IMR-90 (cell line): ENCODE measurements around the gene HOXC12. TPM values are rescaled to one million over a fixed set of nuclear protein-coding genes. Genes with fewer than 3 reads are reported as not detected.

Experiments
- ATAC-seq: fragments of 200-7000 bp; cut with Tn5 transposase; 2 replicates; pipeline ENCODE4 v1.9.1; 2020; ENCODE audit warnings: low read depth, mild to moderate bottlenecking, moderate library complexity
- BruUV-seq: library from RNA; stranded (reverse); fragments of 400-500 nt; replicated peaks from 2 replicates; lab custom pipeline; 2021; lab: Mats Ljungman, UMichigan
- CTCF ChIA-PET: fragments of 300-600 bp; formaldehyde crosslinking; extraction: SDS; loops from one replicate; lab custom pipeline; 2021; ENCODE audit warnings: antibody characterized with exemption; lab: Yijun Ruan, JAX
- POLR2A ChIA-PET: fragments of 300-600 bp; sonication (Branson Sonifier 250); formaldehyde crosslinking; loops from one replicate; lab custom pipeline; 2022; ENCODE audit warnings: antibody characterized with exemption; ENCODE audit not compliant: unreplicated experiment; lab: Charles Lee
- DNase-seq: peaks from one replicate; pipeline ENCODE4 v3.0.0; 2013
- H2AFZ ChIP-seq: replicated peaks from 2 replicates; pipeline ENCODE3; 2013; ENCODE audit warnings: low read length, mild to moderate bottlenecking; ENCODE audit not compliant: poor library complexity
- H2AK5ac ChIP-seq: 2 replicates; pipeline ENCODE4 v1.6.1; 2013; ENCODE audit warnings: low read depth, low read length, inconsistent platforms
- H2AK9ac ChIP-seq: replicated peaks from 2 replicates; pipeline ENCODE3; 2013; ENCODE audit warnings: mild to moderate bottlenecking, low read depth, low read length, moderate library complexity; ENCODE audit not compliant: poor library complexity
- H2BK120ac ChIP-seq: 2 replicates; pipeline ENCODE4 v1.6.1; 2013; ENCODE audit warnings: low read depth, low read length, inconsistent platforms
- H2BK15ac ChIP-seq: 3 replicates; pipeline ENCODE4 v1.6.1; 2013; ENCODE audit warnings: low read depth, low read length, inconsistent platforms
- H2BK20ac ChIP-seq: 2 replicates; pipeline ENCODE4 v1.6.1; 2013; ENCODE audit warnings: low read depth, mild to moderate bottlenecking, inconsistent platforms, low read length, moderate library complexity
- H2BK5ac ChIP-seq: 2 replicates; pipeline ENCODE4 v1.6.1; 2013; ENCODE audit warnings: mild to moderate bottlenecking, low read depth, low read length, inconsistent platforms; ENCODE audit not compliant: poor library complexity, severe bottlenecking
- H3K14ac ChIP-seq: replicated peaks from 2 replicates; pipeline ENCODE4 v1.6.1; 2013; ENCODE audit warnings: low read depth, low read length, inconsistent platforms
- H3K18ac ChIP-seq: 2 replicates; pipeline ENCODE4 v1.6.1; 2013; ENCODE audit warnings: low read depth, low read length, control low read depth
- H3K23ac ChIP-seq: 2 replicates; pipeline ENCODE4 v1.6.1; 2013; ENCODE audit warnings: low read depth, low read length, inconsistent platforms
- H3K27ac ChIP-seq: 2 replicates; pipeline ENCODE4 v1.5.1; 2013; ENCODE audit warnings: mild to moderate bottlenecking, control low read depth, low read length; ENCODE audit not compliant: insufficient read depth
- H3K27me3 ChIP-seq: 2 replicates; pipeline ENCODE4 v1.6.1; 2013; ENCODE audit warnings: low read length; ENCODE audit not compliant: control insufficient read depth, insufficient read depth
- H3K36me3 ChIP-seq: 2 replicates; pipeline ENCODE4 v1.6.1; 2013; ENCODE audit warnings: low read length, mixed read lengths; ENCODE audit not compliant: control insufficient read depth, insufficient read depth
- H3K4ac ChIP-seq: 2 replicates; pipeline ENCODE4 v1.6.1; 2013; ENCODE audit warnings: low read depth, low read length, inconsistent platforms
- H3K4me1 ChIP-seq: 2 replicates; pipeline ENCODE4 v1.6.1; 2013; ENCODE audit warnings: low read length, mixed read lengths; ENCODE audit not compliant: control insufficient read depth, insufficient read depth
- H3K4me2 ChIP-seq: 2 replicates; pipeline ENCODE4 v1.6.1; 2013; ENCODE audit warnings: low read depth, mild to moderate bottlenecking, control low read depth, low read length, moderate library complexity
- H3K4me3 ChIP-seq: 2 replicates; pipeline ENCODE4 v1.5.1; 2013; ENCODE audit warnings: low read depth, mild to moderate bottlenecking, control low read depth, low read length, moderate library complexity; ENCODE audit not compliant: insufficient read depth
- H3K56ac ChIP-seq: 2 replicates; pipeline ENCODE4 v1.6.1; 2013; ENCODE audit warnings: low read length, inconsistent platforms; ENCODE audit not compliant: insufficient read depth; ENCODE audit errors: extremely low read depth
- H3K79me1 ChIP-seq, 2 experiments: 2 replicates each; pipeline ENCODE4 v1.6.1; 2013; ENCODE audit warnings: low read length in 2 of 2, inconsistent platforms in 1 of 2, low read depth in 1 of 2
- H3K9ac ChIP-seq: 2 replicates; pipeline ENCODE4 v1.6.1; 2013; ENCODE audit warnings: low read depth, low read length, control low read depth
- H3K9me1 ChIP-seq: 2 replicates; pipeline ENCODE4 v1.6.1; 2013; ENCODE audit warnings: low read length, inconsistent platforms; ENCODE audit not compliant: insufficient read depth
- H3K9me3 ChIP-seq: 2 replicates; pipeline ENCODE4 v1.6.1; 2013; ENCODE audit warnings: low read length; ENCODE audit not compliant: control insufficient read depth, insufficient read depth
- H4K20me1 ChIP-seq: 2 replicates; pipeline ENCODE4 v1.6.1; 2013; ENCODE audit warnings: low read length, inconsistent platforms; ENCODE audit not compliant: insufficient read depth
- H4K5ac ChIP-seq: 2 replicates; pipeline ENCODE4 v1.6.1; 2013; ENCODE audit warnings: mild to moderate bottlenecking, low read depth, low read length, control low read depth
- H4K8ac ChIP-seq, 2 experiments: 2 replicates each; pipeline ENCODE4 v1.6.1; 2013; ENCODE audit warnings: low read depth in 2 of 2, low read length in 2 of 2, control low read depth in 1 of 2, inconsistent platforms in 1 of 2
- H4K91ac ChIP-seq: 2 replicates; pipeline ENCODE4 v1.6.1; 2013; ENCODE audit warnings: low read depth, low read length, inconsistent platforms; ENCODE audit not compliant: insufficient read depth
- CHD1 ChIP-seq: IDR thresholded peaks from 2 replicates; pipeline ENCODE4 v1.6.1; 2012; ENCODE audit warnings: low read depth, low read length, improper control_type of control experiment
- NFE2L2 ChIP-seq: fragments of 150-350 bp; IDR thresholded peaks from 2 replicates; pipeline ENCODE4 v1.6.1; 2016; ENCODE audit warnings: low read depth, mild to moderate bottlenecking, low read length
- WGBS, 2 experiments: methylation state at CpG; one replicate each; pipeline versions ENCODE4 v1.1.5 to v1.1.7; 2013; ENCODE audit warnings: missing lambda C conversion rate in 2 of 2; ENCODE audit not compliant: insufficient read length in 1 of 2; ENCODE audit errors: extremely low coverage in 2 of 2; 5-methylcytosine and 5-hydroxymethylcytosine counted together
- dilution Hi-C: fragments of 300-500 bp; cut with HindIII; formaldehyde crosslinking; loops from one replicate; pipeline ENCODE4 v1.14.3; 2018; ENCODE audit warnings: low sequenced_read_pairs; ENCODE audit not compliant: unreplicated experiment
- in situ Hi-C: fragments of 300-500 bp; cut with MboI; formaldehyde crosslinking; loops from 3 replicates; pipeline ENCODE4 v1.14.3; 2019; ENCODE audit warnings: low sequenced_read_pairs, inconsistent platforms, mixed read lengths
- intact Hi-C: fragments of 100-400 bp; cut with micrococcal nuclease; formaldehyde crosslinking; loops from 2 replicates; pipeline ENCODE4 v1.10.0; 2022
- polyA plus RNA-seq, 3 experiments: library from polyadenylated mRNA; depleted of rRNA; stranded (reverse); fragments of >200 nt; gene quantifications; 2 replicates each; pipeline ENCODE4 v1.2.3, GENCODE V29; 2012; ENCODE audit warnings: low replicate concordance in 1 of 3
- total RNA-seq: library from RNA; depleted of rRNA; stranded (reverse); fragments of >200 nt; gene quantifications from 2 replicates; pipeline ENCODE4 v1.2.3, GENCODE V29; 2012

Gene HOXC12
- total and polyA plus RNA-seq, 2 of the 4 experiments (the other 2 are of a cell fraction): not detected

GRCh38 chr12:53916788-53917655 is 37.7 kb upstream of the HOXC12 start (continued):
- TF ChIP-seq CHD1: no peak

GRCh38 chr12:53924521-53925405 is 29.9 kb upstream of the HOXC12 start:
- Histone ChIP-seq H2BK20ac (no peak overlapping the region), H4K91ac (no peak overlapping the region), H2AK9ac (no peak overlapping the region), H3K4ac (no peak overlapping the region), H2AFZ (no peak overlapping the region), H3K4me2 (no peak overlapping the region), H3K9ac (no peak overlapping the region), H3K9me3 (peaks cover 6% of the 10 kb centered on the region; the same call in 1 of the 2 replicates), H3K27ac (no peak overlapping the region), H3K36me3 (no peaks in the 10 kb centered on the region), H4K8ac (no peak overlapping the region), H4K20me1 (no peaks in the 10 kb centered on the region), H3K4me3 (no peak overlapping the region), H3K4me1 (no peaks in the 10 kb centered on the region), H2BK5ac (no peak overlapping the region), H3K18ac (no peak overlapping the region), H2BK15ac (no peak overlapping the region), H4K5ac (no peak overlapping the region), H3K23ac (no peak overlapping the region), H3K27me3 (peaks cover 59% of the 10 kb centered on the region), H2BK120ac (no peak overlapping the region), H3K79me1 (no peaks in the 10 kb centered on the region), H3K56ac (no peak overlapping the region), H3K14ac (no peak overlapping the region), H2AK5ac (no peak overlapping the region), H3K9me1 (no peaks in the 10 kb centered on the region)
- no peak for ATAC-seq
- no TSS peak for BruUV-seq
- no peak for TF ChIP-seq NFE2L2
- CTCF ChIA-PET: no interaction called here
- dilution Hi-C loops (no loop called here), intact Hi-C loops (no loop called here), in situ Hi-C loops (no loop called here)
- POLR2A ChIA-PET: no interaction called here
- WGBS, 2 experiments: no CpG with 5 or more reads among the region's 2 CpGs
- no peak for DNase-seq
